NCI-H2081 (cell line): ENCODE results near the gene TBX18.

ENCODE experiments used
- DNase-seq, 2 experiments: peaks; one replicate each; lab custom pipeline; 2025; lab: John Stamatoyannopoulos, UW

TBX18 gene

GRCh38 chr6:84748376-84748775 lies 16.0 kb downstream of the TBX18 start:
- DNase-seq, result no peak

GRCh38 chr6:84743616-84744015 lies 20.8 kb downstream of the TBX18 start:
- DNase-seq, result no peak

- DNase-seq, result no peak
These were observed 24.0 kb downstream of the TBX18 start for GRCh38 chr6:84740385-84740784.

- DNase-seq, result no peak
These were observed 24.6 kb downstream of the TBX18 start for GRCh38 chr6:84739866-84740208.

GRCh38 chr6:84738996-84739865 lies 25.2 kb downstream of the TBX18 start:
- no peak for DNase-seq

GRCh38 chr6:84733889-84734288 lies 30.5 kb downstream of the TBX18 start:
- no peak for DNase-seq

- DNase-seq, result no peak
These were observed 32.5 kb downstream of the TBX18 start for GRCh38 chr6:84731901-84732300.

GRCh38 chr6:84731401-84731800 lies 33.0 kb downstream of the TBX18 start:
- no peak for DNase-seq

GRCh38 chr6:84728602-84729001 lies 35.8 kb downstream of the TBX18 start:
- peak; percentile 1 to 2 for DNase-seq

GRCh38 chr6:84719152-84719551 lies 45.2 kb downstream of the TBX18 start:
- DNase-seq, result no peak

- no peak for DNase-seq
These were observed 46.1 kb downstream of the TBX18 start for GRCh38 chr6:84718038-84718955.

- no peak for DNase-seq
These were observed 55.3 kb downstream of the TBX18 start for GRCh38 chr6:84709121-84709520.

GRCh38 chr6:84707171-84707570 lies 57.2 kb downstream of the TBX18 start:
- no peak for DNase-seq

GRCh38 chr6:84696166-84696565 lies 68.2 kb downstream of the TBX18 start:
- no peak for DNase-seq

GRCh38 chr6:84691978-84692623 lies 72.3 kb downstream of the TBX18 start:
- DNase-seq, result no peak

- no peak for DNase-seq
These were observed 76.1 kb downstream of the TBX18 start for GRCh38 chr6:84688141-84688873.

- no peak for DNase-seq
These were observed 77.0 kb downstream of the TBX18 start for GRCh38 chr6:84687431-84687830.

- DNase-seq, result peak in 1 of 2 experiments; percentile 15
These were observed 78.3 kb downstream of the TBX18 start for GRCh38 chr6:84685983-84686584.

- DNase-seq, result no peak
These were observed 82.6 kb downstream of the TBX18 start for GRCh38 chr6:84681693-84682326.

GRCh38 chr6:84675651-84676050 lies 88.7 kb downstream of the TBX18 start:
- no peak for DNase-seq

- DNase-seq, result no peak
These were observed 90.0 kb downstream of the TBX18 start for GRCh38 chr6:84674395-84674794.
